HG02884 (cell line): ENCODE results near the gene CALML4.

ENCODE experiments used
- ATAC-seq: cut with Tn5 transposase; IDR thresholded peaks from one replicate; pipeline ENCODE4 v1.9.1; 2021; ENCODE audit warnings: mild to moderate bottlenecking, moderate library complexity; ENCODE audit not compliant: unreplicated experiment

CALML4 gene

GRCh38 chr15:68151277-68151676 is 53.9 kb downstream of the CALML4 start:
- no peak for ATAC-seq

- no peak for ATAC-seq
Measured at GRCh38 chr15:68150187-68150586, 54.9 kb downstream of the CALML4 start.

GRCh38 chr15:68149059-68149458 is 56.1 kb downstream of the CALML4 start:
- ATAC-seq: no peak

GRCh38 chr15:68148039-68148438 is 57.1 kb downstream of the CALML4 start:
- ATAC-seq: no peak

- ATAC-seq: no peak
Measured at GRCh38 chr15:68145706-68146105, 59.4 kb downstream of the CALML4 start.

GRCh38 chr15:68143785-68144184 is 61.3 kb downstream of the CALML4 start:
- no peak for ATAC-seq

GRCh38 chr15:68143129-68143528 is 62.0 kb downstream of the CALML4 start:
- ATAC-seq: no peak
